CD4-positive, alpha-beta memory T cell (primary cell): ENCODE data around the gene TTC28. TPM values are rescaled to one million over a fixed set of nuclear protein-coding genes. Genes with fewer than 3 reads are reported as not detected.
"Not testable (repeated sequence)": the region's sequence is repeated elsewhere in the genome, so short reads cannot be mapped to it uniquely, and the experiment has no call there.

Experiments
- CTCF ChIA-PET: fragments of 350-600 bp; sonication (Branson Sonifier 250); formaldehyde crosslinking; loops from one replicate; lab custom pipeline; 2021; ENCODE audit warnings: inconsistent platforms; ENCODE audit not compliant: partially characterized antibody; lab: Charles Lee
- POLR2A ChIA-PET: fragments of 350-600 bp; sonication (Branson Sonifier 250); formaldehyde crosslinking; loops from one replicate; lab custom pipeline; 2021; ENCODE audit not compliant: partially characterized antibody; lab: Charles Lee
- DNase-seq, 5 donors: peaks; one replicate each; pipeline versions ENCODE4 v3.0.0 to v3.0.0-alpha.2; 2020 to 2022; ENCODE audit warnings: mixed read lengths in 1 of 5
- H3K27ac ChIP-seq: one replicate; pipeline ENCODE4 v1.7.0; 2013; ENCODE audit warnings: low read depth, low read length
- H3K27me3 ChIP-seq: 2 replicates; pipeline ENCODE4 v1.7.0; 2013; ENCODE audit warnings: mild to moderate bottlenecking, low read length, moderate library complexity; ENCODE audit not compliant: insufficient read depth
- H3K36me3 ChIP-seq: 2 replicates; pipeline ENCODE4 v1.7.0; 2013; ENCODE audit warnings: mild to moderate bottlenecking, low read length, moderate library complexity; ENCODE audit not compliant: insufficient read depth
- H3K4me1 ChIP-seq: 2 replicates; pipeline ENCODE4 v1.7.0; 2013; ENCODE audit warnings: mild to moderate bottlenecking, low read length, moderate library complexity; ENCODE audit not compliant: insufficient read depth
- H3K4me3 ChIP-seq, 2 donors: one replicate each; pipeline ENCODE4 v1.7.0; 2013; ENCODE audit warnings: low read length in 2 of 2, mild to moderate bottlenecking in 1 of 2
- H3K9me3 ChIP-seq, 2 donors: one replicate each; pipeline ENCODE4 v1.7.0; 2013; ENCODE audit warnings: low read length in 2 of 2, control low read depth in 1 of 2; ENCODE audit not compliant: control insufficient read depth in 1 of 2
- H3K27ac Mint-ChIP-seq, 7 donors: one replicate each; pipeline ENCODE4 v1.8.0; 2020 to 2021; ENCODE audit warnings: mixed read lengths in 7 of 7, mild to moderate bottlenecking in 6 of 7, inconsistent platforms in 3 of 7, moderate library complexity in 3 of 7
- H3K27me3 Mint-ChIP-seq, 2 donors: one replicate each; pipeline ENCODE4 v1.8.0; 2020 to 2021; ENCODE audit warnings: mixed read lengths in 2 of 2
- H3K36me3 Mint-ChIP-seq, 2 donors: one replicate each; pipeline ENCODE4 v1.8.0; 2020 to 2021; ENCODE audit warnings: mixed read lengths in 2 of 2, inconsistent platforms in 1 of 2, mild to moderate bottlenecking in 1 of 2
- H3K4me1 Mint-ChIP-seq, 4 donors: one replicate each; pipeline ENCODE4 v1.8.0; 2020 to 2021; ENCODE audit warnings: mixed read lengths in 4 of 4, mild to moderate bottlenecking in 1 of 4
- H3K4me3 Mint-ChIP-seq, 8 donors: one replicate each; pipeline ENCODE4 v1.8.0; 2020 to 2021; ENCODE audit warnings: mixed read lengths in 8 of 8, mild to moderate bottlenecking in 7 of 8, moderate library complexity in 6 of 8, inconsistent platforms in 3 of 8
- H3K9me3 Mint-ChIP-seq, 8 donors: one replicate each; pipeline ENCODE4 v1.8.0; 2020 to 2021; ENCODE audit warnings: mixed read lengths in 8 of 8, mild to moderate bottlenecking in 5 of 8, inconsistent platforms in 3 of 8, moderate library complexity in 1 of 8
- intact Hi-C: fragments of 100-400 bp; cut with micrococcal nuclease; formaldehyde crosslinking; loops from one replicate; pipeline ENCODE4 v1.15.1; 2023
- polyA plus RNA-seq, 2 donors: library from polyadenylated mRNA; unstranded; fragments of 300-500 nt; fragmentation: Illumina TruSeq; gene quantifications; one replicate each; pipeline ENCODE4 v1.2.3, GENCODE V29; 2021
- total RNA-seq, 2 experiments: library from RNA; stranded (reverse); gene quantifications; one replicate each; pipeline ENCODE4 v1.2.3, GENCODE V29; 2021

The TTC28 gene
- total and polyA plus RNA-seq, 4 experiments from 2014 or later = 0.50 to 1.7 (median 1.6) TPM; not detected in 1

DNA sequence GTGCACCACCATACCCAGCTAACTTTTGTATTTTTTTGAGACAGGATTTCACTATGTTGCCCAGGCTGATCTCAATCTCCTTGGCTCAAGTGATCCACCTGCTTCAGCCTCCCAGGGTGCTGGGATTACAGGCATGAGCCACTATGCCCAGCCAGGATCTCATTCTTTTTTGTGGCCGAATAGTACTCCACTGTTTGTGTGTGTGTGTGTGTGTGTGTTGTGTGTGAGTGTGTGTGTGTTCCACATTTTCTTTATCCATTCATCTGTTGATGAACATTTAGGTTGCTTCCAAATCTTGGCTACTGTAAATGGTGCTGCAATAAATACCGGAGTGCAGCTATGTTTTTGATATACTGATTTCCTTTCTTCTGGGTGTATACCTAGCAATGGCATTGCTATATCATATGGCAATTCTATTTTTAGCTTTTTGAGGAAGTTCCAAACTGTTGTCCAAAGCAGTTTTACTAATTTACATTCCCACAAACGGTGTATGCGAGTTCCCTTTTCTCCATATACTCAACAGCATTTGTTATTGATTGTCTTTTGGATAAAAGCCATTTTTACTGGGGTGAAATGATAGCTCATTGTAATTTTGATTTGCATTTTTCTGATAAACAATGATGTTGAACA, 105.4 kb downstream of the TTC28 start:
- ChIA-PET POLR2A (no interaction called here), CTCF (interaction anchor here (0.7 to 0.9 kb wide), 2 partner anchors 255 kb away, joined by 3 read pairs; no protein-coding TSS in a partner anchor)
- no peaks in the 10 kb centered on the region for H3K9me3 ChIP-seq
- DNase-seq = no peak
- H3K4me1 ChIP-seq = no peaks in the 10 kb centered on the region
- H3K4me1 Mint-ChIP-seq = no peaks in the 10 kb centered on the region
- H3K27me3 Mint-ChIP-seq = peaks cover 10 to 20% of the 10 kb centered on the region in 2 donors
- H3K27ac ChIP-seq = no peak overlapping the region
- H3K4me3 ChIP-seq = no peak overlapping the region
- no peak overlapping the region for H3K27ac Mint-ChIP-seq
- no peaks in the 10 kb centered on the region for H3K36me3 Mint-ChIP-seq
- H3K4me3 Mint-ChIP-seq = no peak overlapping the region
- H3K27me3 ChIP-seq = peaks cover 3% of the 10 kb centered on the region
- intact Hi-C loops = no loop called here
- peaks cover 0 to 2% (median 0%) of the 10 kb centered on the region in 8 donors for H3K9me3 Mint-ChIP-seq
- no peaks in the 10 kb centered on the region for H3K36me3 ChIP-seq

DNA sequence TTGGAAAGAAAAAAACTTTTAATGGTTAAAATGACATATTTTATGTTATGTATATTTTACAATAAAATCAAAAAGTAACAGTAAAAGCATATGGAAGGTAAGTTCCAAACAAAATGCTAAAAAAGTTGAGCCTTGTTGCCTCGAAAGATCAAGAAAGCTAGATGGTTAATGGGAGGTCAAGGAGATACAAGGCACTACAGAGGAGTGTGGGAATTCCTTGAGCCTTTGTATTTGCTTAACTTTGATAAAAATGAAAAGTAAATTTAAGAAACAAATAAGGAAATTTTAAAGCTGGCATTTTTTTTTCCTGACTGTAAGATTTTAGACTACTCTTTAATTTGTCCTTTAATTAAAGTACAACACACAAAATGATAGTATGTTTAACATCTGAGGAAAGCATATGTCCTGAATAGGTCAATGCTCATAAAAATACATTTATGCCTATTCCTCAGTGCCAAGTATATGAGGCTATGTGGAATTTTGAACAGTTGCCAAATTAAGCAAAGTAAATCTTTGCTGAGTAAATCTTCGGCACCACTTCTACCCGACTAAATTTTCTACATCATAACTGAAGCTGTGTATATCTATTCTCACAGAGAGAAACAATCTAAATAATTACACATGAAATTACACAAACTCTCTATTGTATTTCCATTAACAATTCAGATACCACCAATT, 108.8 kb downstream of the TTC28 start:
- Mint-ChIP-seq H3K4me1 (no peaks in the 10 kb centered on the region), H3K9me3 (peaks cover 0 to 2% (median 0%) of the 10 kb centered on the region in 8 donors), H3K4me3 (no peak overlapping the region), H3K36me3 (no peaks in the 10 kb centered on the region), H3K27me3 (peaks cover 7 to 9% of the 10 kb centered on the region in 2 donors), H3K27ac (no peak overlapping the region)
- no peak overlapping the region for H3K4me3 ChIP-seq
- no peaks in the 10 kb centered on the region for H3K36me3 ChIP-seq
- no peaks in the 10 kb centered on the region for H3K4me1 ChIP-seq
- ChIA-PET POLR2A (no interaction called here), CTCF (no interaction called here)
- DNase-seq = no peak
- intact Hi-C loops = no loop called here
- no peak overlapping the region for H3K27ac ChIP-seq
- H3K9me3 ChIP-seq = no peaks in the 10 kb centered on the region
- H3K27me3 ChIP-seq = no peaks in the 10 kb centered on the region

- intact Hi-C loops, POLR2A ChIA-PET: not testable (repeated sequence)
Measured at GRCh38 chr22:28568974-28569373, 110.7 kb downstream of the TTC28 start.

DNA sequence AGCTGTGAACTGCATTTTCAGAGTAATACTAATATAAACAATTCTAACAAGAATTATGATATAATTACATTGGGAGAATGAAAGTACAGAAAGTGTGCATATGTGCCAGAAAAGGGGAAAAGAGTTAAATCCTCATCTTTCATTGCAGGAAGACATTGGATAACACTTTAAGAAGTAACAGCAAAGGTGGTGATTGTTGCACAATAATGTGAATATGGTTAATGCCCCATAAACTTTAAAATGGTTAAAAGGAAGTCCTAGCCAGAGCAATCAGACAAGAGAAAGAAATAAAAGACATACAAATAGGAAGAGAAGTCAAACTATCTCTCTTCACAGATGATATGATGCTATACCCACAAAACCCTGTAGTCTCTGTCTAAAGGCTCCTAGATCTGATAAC, 111.5 kb downstream of the TTC28 start:
- Mint-ChIP-seq H3K4me3 (no peak overlapping the region), H3K27me3 (peaks cover 12 to 17% of the 10 kb centered on the region in 2 donors), H3K4me1 (no peaks in the 10 kb centered on the region), H3K9me3 (peaks cover 0 to 2% (median 0%) of the 10 kb centered on the region in 8 donors), H3K27ac (no peak overlapping the region), H3K36me3 (no peaks in the 10 kb centered on the region)
- intact Hi-C loops = no loop called here
- no peaks in the 10 kb centered on the region for H3K27me3 ChIP-seq
- no peak overlapping the region for H3K4me3 ChIP-seq
- DNase-seq = no peak
- H3K9me3 ChIP-seq = no peaks in the 10 kb centered on the region
- POLR2A ChIA-PET = no interaction called here
- CTCF ChIA-PET = interaction anchor here (0.6 kb wide), 1 partner anchor 288 kb away, joined by 4 read pairs; no protein-coding TSS in a partner anchor
- H3K4me1 ChIP-seq = no peaks in the 10 kb centered on the region
- no peaks in the 10 kb centered on the region for H3K36me3 ChIP-seq
- H3K27ac ChIP-seq = no peak overlapping the region

More at GRCh38 chr22:28568974-28569373, 110.7 kb downstream of the TTC28 start:
- H3K27ac ChIP-seq, DNase-seq, H3K36me3 Mint-ChIP-seq, H3K27ac Mint-ChIP-seq, CTCF ChIA-PET, H3K36me3 ChIP-seq, H3K4me1 ChIP-seq, H3K9me3 Mint-ChIP-seq, H3K9me3 ChIP-seq, H3K4me1 Mint-ChIP-seq, H3K4me3 ChIP-seq, H3K27me3 ChIP-seq, H3K4me3 Mint-ChIP-seq: not testable (repeated sequence)
- H3K27me3 Mint-ChIP-seq = peaks cover 10 to 13% of the 10 kb centered on the region in 2 donors

DNA sequence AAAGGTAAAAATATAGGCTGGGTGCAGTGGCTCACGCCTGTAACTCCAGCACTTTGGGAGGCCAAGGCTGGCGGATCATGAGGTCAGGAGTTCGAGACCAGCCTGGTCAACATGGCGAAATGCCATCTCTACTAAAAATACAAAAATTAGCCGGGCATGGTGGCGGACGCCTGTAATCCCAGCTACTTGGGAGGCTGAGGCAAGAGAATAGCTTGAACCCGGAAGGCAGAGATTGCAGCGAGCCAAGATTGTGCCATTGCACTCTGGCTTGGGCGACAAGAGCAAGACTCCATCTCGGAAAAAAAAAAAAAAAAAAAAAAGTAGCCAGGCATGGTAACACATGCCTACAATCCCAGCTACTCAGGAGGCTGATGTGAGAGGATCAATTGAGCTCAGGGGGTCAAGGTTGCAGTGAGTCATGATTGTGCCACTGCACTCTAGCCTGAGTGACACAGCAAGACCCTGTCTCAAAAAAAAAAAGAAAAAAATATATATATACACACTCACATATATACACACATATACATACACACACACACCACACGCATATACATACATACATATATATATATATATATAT, 112.6 kb downstream of the TTC28 start:
- peaks cover 18 to 21% of the 10 kb centered on the region in 2 donors for H3K27me3 Mint-ChIP-seq
- H3K4me3 ChIP-seq, H3K9me3 Mint-ChIP-seq, H3K9me3 ChIP-seq, POLR2A ChIA-PET, H3K36me3 ChIP-seq, H3K4me1 Mint-ChIP-seq, intact Hi-C loops, H3K27me3 ChIP-seq, H3K27ac Mint-ChIP-seq, H3K4me3 Mint-ChIP-seq, H3K36me3 Mint-ChIP-seq, H3K4me1 ChIP-seq, DNase-seq, H3K27ac ChIP-seq: not testable (repeated sequence)
- CTCF ChIA-PET = interaction anchor here (1.0 kb wide), 1 partner anchor 38 kb away, joined by 3 read pairs; no protein-coding TSS in a partner anchor

DNA sequence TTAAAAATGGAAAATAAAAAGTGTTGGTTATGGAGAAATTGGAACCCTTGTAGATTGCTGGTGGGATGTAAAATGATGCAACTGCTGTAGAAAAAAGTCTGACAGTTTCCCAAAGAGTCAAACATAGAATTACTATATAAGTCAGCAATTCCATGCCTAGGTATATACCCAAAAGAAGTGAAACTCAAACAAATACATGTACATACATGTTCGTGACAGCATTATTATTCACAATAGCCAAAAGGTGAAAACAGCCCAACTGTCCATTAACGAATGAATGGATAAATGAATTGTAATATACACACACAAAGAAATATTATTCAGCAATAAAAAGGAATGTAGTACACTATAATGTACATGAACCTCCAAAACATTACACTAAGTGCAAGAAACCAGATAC, 116.0 kb downstream of the TTC28 start:
- H3K9me3 Mint-ChIP-seq = peaks cover 0 to 3% (median 0%) of the 10 kb centered on the region in 8 donors
- CTCF ChIA-PET = no interaction called here
- H3K4me3 Mint-ChIP-seq = no peak overlapping the region
- Histone ChIP-seq H3K9me3 (no peaks in the 10 kb centered on the region), H3K4me3 (no peak overlapping the region), H3K27me3 (no peaks in the 10 kb centered on the region), H3K4me1 (no peaks in the 10 kb centered on the region), H3K27ac (no peak overlapping the region), H3K36me3 (no peaks in the 10 kb centered on the region)
- intact Hi-C loops = no loop called here
- no peak for DNase-seq
- no peak overlapping the region for H3K27ac Mint-ChIP-seq
- no peaks in the 10 kb centered on the region for H3K4me1 Mint-ChIP-seq
- no peaks in the 10 kb centered on the region for H3K36me3 Mint-ChIP-seq
- H3K27me3 Mint-ChIP-seq = peaks cover 22 to 24% of the 10 kb centered on the region in 2 donors
- POLR2A ChIA-PET = no interaction called here

DNA sequence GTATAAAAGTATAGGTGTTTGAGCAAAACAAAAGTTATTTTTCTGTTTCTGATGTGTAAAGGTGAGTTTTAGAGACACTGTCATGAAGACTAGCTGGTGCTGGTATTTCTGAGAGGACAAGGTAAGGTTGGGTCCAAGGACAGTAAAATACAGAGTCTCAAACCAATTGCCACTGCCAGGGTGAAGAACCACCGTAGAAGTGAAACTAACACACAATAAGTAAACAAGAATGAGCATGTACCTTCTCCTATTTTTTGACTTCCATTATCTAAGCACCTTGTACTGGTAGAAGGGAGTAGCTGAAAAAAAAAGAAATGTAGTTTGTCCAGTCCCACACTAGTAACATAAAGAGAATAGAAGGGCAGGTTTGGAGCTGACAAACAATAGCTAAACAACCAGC, 117.3 kb downstream of the TTC28 start:
- H3K9me3 ChIP-seq = no peaks in the 10 kb centered on the region
- ChIA-PET POLR2A (no interaction called here), CTCF (no interaction called here)
- H3K27me3 Mint-ChIP-seq = peaks cover 22% of the 10 kb centered on the region in 2 donors
- H3K27me3 ChIP-seq = no peaks in the 10 kb centered on the region
- H3K4me3 Mint-ChIP-seq = no peak overlapping the region
- H3K4me1 Mint-ChIP-seq = no peaks in the 10 kb centered on the region
- H3K27ac Mint-ChIP-seq = no peak overlapping the region
- H3K27ac ChIP-seq = no peak overlapping the region
- no peak for DNase-seq
- intact Hi-C loops = no loop called here
- no peaks in the 10 kb centered on the region for H3K36me3 Mint-ChIP-seq
- no peaks in the 10 kb centered on the region for H3K36me3 ChIP-seq
- peaks cover 0 to 3% (median 0%) of the 10 kb centered on the region in 8 donors for H3K9me3 Mint-ChIP-seq
- no peak overlapping the region for H3K4me3 ChIP-seq
- no peaks in the 10 kb centered on the region for H3K4me1 ChIP-seq
